ENCODE data around the gene RHEBL1.
A peak's percentile ranks its signal among the peaks of the same experiment; 100 is the strongest.

RHEBL1 gene

DNA sequence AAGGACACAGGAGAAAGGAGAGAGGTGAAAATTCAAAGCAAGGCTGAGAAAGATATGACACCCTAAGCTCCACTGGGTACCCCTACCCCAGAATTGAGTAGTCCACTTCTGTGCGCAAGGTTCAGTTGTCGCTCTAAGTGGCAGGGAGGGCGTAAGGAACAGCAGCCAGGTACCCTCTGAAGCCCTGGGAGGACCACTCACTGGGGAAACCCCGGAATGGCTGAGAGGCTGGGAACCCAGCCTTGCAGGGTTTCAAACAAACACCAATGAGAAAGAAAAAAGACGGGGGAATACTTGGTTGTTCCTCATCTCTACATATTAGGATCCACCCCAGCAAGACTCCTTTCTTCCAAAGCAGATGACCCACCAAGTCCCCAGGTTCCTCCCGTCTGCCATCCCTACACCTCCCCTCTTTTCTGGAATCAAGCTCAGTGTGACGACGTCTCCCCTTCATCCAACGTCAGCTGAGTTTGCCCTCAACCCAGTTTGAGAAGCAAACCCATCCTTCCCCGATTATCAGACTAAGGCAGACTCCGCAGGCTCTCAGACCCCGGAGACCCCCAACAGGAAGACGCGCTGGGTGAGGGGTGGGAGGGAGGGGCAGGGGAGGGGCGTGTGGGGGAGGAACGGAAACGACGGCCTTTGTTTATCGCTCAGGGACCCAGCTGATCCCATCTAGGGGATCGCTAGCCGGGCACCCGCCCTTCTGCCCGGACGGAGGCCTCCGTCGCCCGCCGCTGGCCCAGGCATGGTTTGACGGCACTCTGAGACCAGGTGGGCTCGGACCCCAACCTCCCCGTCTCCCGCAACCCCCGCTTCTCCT, 40.1 kb upstream of the RHEBL1 start:
- Histone ChIP-seq H3K23ac (ENCODE audit: low read length in 2 of 2) (peak overlapping the region in 1 of 2 experiments; percentile 99), H2BK15ac (ENCODE audit: low read depth, poor library complexity, severe bottlenecking) (no peak overlapping the region), H4K8ac (ENCODE audit: low read length) (peak overlapping the region; percentile 85), H3K4me3 (ENCODE audit: insufficient read depth in 1 of 2, low read depth in 1 of 2, low read length in 2 of 2) (peak overlapping the region; percentile 77 to 99), H2BK120ac (ENCODE audit: low read depth, low read length) (peak overlapping the region; percentile 64), H3K36me3 (ENCODE audit: control insufficient read depth in 1 of 2, insufficient read depth in 2 of 2, low read depth in 1 of 2, low read length in 2 of 2) (peaks cover 16 to 20% of the 10 kb centered on the region in 2 experiments), H3K4ac (ENCODE audit: low read depth in 1 of 2, low read length in 2 of 2) (peak overlapping the region; percentile 68 to 87), H3K9ac (ENCODE audit: low read length) (peak overlapping the region; percentile 95), H3K27me3 (ENCODE audit: control insufficient read depth in 1 of 2, insufficient read depth in 1 of 2, low read length in 2 of 2) (no peaks in the 10 kb centered on the region), H4K91ac (ENCODE audit: low read length) (peak overlapping the region; percentile 74), H2BK5ac (ENCODE audit: low read depth, low read length, poor library complexity, severe bottlenecking) (peak overlapping the region; percentile 47), H2BK12ac (ENCODE audit: low read length in 2 of 2) (peak overlapping the region in 1 of 2 experiments; percentile 61), H2AK5ac (ENCODE audit: low read length, severe bottlenecking) (no peak overlapping the region), H3K27ac (ENCODE audit: low read length, poor library complexity, severe bottlenecking) (peak overlapping the region; percentile 73), H3K18ac (ENCODE audit: low read depth in 1 of 2, low read length in 2 of 2) (peak overlapping the region; percentile 78 to 99), H2AFZ (ENCODE audit: low read depth, low read length) (peak overlapping the region; percentile 72), H3K4me1 (ENCODE audit: control insufficient read depth, insufficient read depth, low read depth, low read length) (peaks cover 16% of the 10 kb centered on the region), H3K14ac (ENCODE audit: low read length in 2 of 2) (peak overlapping the region in 1 of 2 experiments; percentile 98), H3K4me2 (ENCODE audit: low read length, poor library complexity, severe bottlenecking) (peak overlapping the region; percentile 77), H3K79me1 (replicated peaks; ENCODE audit: low read length, poor library complexity, severe bottlenecking) (peaks cover 29% of the 10 kb centered on the region), H3K9me3 (ENCODE audit: control insufficient read depth, low read length) (no peaks in the 10 kb centered on the region)
- WGBS, result 10% methylated on average over 30 of the region's 33 CpGs
- DNase-seq, result peak; percentile 48

DNA sequence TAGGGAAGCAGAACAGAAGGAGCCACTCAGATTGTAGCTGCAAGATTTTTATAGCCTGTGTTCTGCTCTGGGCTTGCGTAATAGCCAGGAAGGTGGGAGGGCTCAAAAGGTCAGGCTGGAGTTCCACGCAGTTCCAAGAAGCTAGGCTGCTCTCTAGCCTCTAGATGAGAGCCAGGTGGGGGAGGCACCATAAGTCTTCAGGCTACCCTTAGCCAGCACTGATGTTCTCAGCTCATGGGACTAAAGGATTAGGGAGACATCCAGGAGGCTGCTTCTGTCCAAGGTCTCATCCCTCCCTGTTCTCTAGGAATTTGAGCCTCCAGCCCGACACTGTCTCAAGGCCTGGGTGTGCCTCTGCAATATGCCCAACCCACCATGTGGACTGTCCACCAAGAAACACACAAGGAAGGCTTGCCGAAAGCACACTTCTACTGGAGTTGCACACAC, 39.2 kb upstream of the RHEBL1 start:
- Histone ChIP-seq H4K8ac (ENCODE audit: low read length) (no peak overlapping the region), H3K79me1 (replicated peaks; ENCODE audit: low read length, poor library complexity, severe bottlenecking) (peaks cover 36% of the 10 kb centered on the region), H3K27me3 (ENCODE audit: control insufficient read depth in 1 of 2, insufficient read depth in 1 of 2, low read length in 2 of 2) (no peaks in the 10 kb centered on the region), H2BK15ac (ENCODE audit: low read depth, poor library complexity, severe bottlenecking) (no peak overlapping the region), H2AFZ (ENCODE audit: low read depth, low read length) (no peak overlapping the region), H2BK5ac (ENCODE audit: low read depth, low read length, poor library complexity, severe bottlenecking) (no peak overlapping the region), H3K4me3 (ENCODE audit: insufficient read depth in 1 of 2, low read depth in 1 of 2, low read length in 2 of 2) (peak overlapping the region in 1 of 2 experiments; percentile 99), H3K9ac (ENCODE audit: low read length) (peak overlapping the region; percentile 95), H3K18ac (ENCODE audit: low read depth in 1 of 2, low read length in 2 of 2) (no peak overlapping the region), H2AK5ac (ENCODE audit: low read length, severe bottlenecking) (no peak overlapping the region), H3K4me2 (ENCODE audit: low read length, poor library complexity, severe bottlenecking) (no peak overlapping the region), H3K36me3 (ENCODE audit: control insufficient read depth in 1 of 2, insufficient read depth in 2 of 2, low read depth in 1 of 2, low read length in 2 of 2) (peaks cover 25 to 29% of the 10 kb centered on the region in 2 experiments), H2BK120ac (ENCODE audit: low read depth, low read length) (no peak overlapping the region), H3K4ac (ENCODE audit: low read depth in 1 of 2, low read length in 2 of 2) (no peak overlapping the region), H3K14ac (ENCODE audit: low read length in 2 of 2) (no peak overlapping the region), H3K9me3 (ENCODE audit: control insufficient read depth, low read length) (no peaks in the 10 kb centered on the region), H4K91ac (ENCODE audit: low read length) (no peak overlapping the region), H3K23ac (ENCODE audit: low read length in 2 of 2) (no peak overlapping the region), H3K4me1 (ENCODE audit: control insufficient read depth, insufficient read depth, low read depth, low read length) (peaks cover 16% of the 10 kb centered on the region), H3K27ac (ENCODE audit: low read length, poor library complexity, severe bottlenecking) (no peak overlapping the region), H2BK12ac (ENCODE audit: low read length in 2 of 2) (no peak overlapping the region)
- WGBS, result 42% methylated on average over 4 of the region's 4 CpGs
- peak; percentile 60 for DNase-seq

DNA sequence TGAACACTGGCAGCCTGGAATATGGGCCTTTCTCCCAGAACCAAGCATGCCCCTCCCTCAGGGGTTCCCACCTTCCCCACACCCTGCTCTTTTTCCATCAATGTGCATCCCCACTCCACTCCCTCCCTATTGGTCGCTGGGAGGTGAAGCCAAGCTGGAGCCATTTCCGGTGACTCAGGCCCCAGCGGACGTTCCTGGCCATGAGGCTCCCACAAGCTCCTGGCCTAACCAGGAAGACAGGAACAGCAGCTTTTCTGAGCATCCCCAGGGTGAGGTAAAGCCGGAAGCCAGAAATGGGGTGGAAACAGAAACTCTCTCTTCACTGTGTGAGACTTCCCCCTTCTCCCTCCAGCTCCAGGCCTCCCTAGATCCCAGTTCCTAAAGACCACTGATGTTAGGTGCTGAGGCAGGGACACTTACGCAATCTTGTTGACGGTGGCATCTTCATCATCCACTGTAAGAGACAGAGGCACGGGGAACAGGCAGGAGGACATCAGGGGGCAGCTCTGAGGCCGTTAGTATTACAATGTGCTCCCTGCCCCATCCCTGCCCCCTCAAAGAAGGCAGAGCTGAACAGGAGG, 35.8 kb upstream of the RHEBL1 start:
- WGBS, result 77% methylated on average over 9 of the region's 9 CpGs

DNA sequence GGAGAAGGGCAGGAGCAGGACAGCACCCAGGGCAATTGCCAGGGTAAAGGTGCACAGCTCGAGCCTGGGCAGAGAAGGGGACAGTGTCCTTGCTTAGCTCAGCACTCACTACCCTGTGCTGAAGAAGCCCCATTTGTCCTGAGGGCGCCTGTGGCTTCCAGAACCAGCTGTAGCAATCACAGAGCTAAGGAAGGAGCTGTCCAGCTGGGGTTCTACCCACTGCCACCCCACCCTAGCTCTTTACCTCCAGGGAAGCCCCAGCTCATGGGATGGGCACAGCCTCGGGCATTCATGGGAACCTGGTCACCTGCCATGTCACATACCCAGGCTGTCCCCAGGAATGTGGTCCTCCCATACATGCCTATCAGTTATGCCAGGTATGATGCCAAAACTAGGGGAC, 35.0 kb upstream of the RHEBL1 start:
- Histone ChIP-seq H4K91ac (ENCODE audit: low read length) (no peak overlapping the region), H2AFZ (ENCODE audit: low read depth, low read length) (no peak overlapping the region), H2BK120ac (ENCODE audit: low read depth, low read length) (no peak overlapping the region), H2BK5ac (ENCODE audit: low read depth, low read length, poor library complexity, severe bottlenecking) (no peak overlapping the region), H3K9me3 (ENCODE audit: control insufficient read depth, low read length) (no peaks in the 10 kb centered on the region), H3K27me3 (ENCODE audit: control insufficient read depth in 1 of 2, insufficient read depth in 1 of 2, low read length in 2 of 2) (no peaks in the 10 kb centered on the region), H3K4me3 (ENCODE audit: insufficient read depth in 1 of 2, low read depth in 1 of 2, low read length in 2 of 2) (no peak overlapping the region), H3K23ac (ENCODE audit: low read length in 2 of 2) (no peak overlapping the region), H3K18ac (ENCODE audit: low read depth in 1 of 2, low read length in 2 of 2) (no peak overlapping the region), H3K9ac (ENCODE audit: low read length) (no peak overlapping the region), H4K8ac (ENCODE audit: low read length) (no peak overlapping the region), H3K4me1 (ENCODE audit: control insufficient read depth, insufficient read depth, low read depth, low read length) (peaks cover 13% of the 10 kb centered on the region), H2BK15ac (ENCODE audit: low read depth, poor library complexity, severe bottlenecking) (no peak overlapping the region), H3K14ac (ENCODE audit: low read length in 2 of 2) (no peak overlapping the region), H3K36me3 (ENCODE audit: control insufficient read depth in 1 of 2, insufficient read depth in 2 of 2, low read depth in 1 of 2, low read length in 2 of 2) (peaks cover 65 to 67% of the 10 kb centered on the region in 2 experiments), H3K4me2 (ENCODE audit: low read length, poor library complexity, severe bottlenecking) (no peak overlapping the region), H3K27ac (ENCODE audit: low read length, poor library complexity, severe bottlenecking) (no peak overlapping the region), H3K4ac (ENCODE audit: low read depth in 1 of 2, low read length in 2 of 2) (no peak overlapping the region), H2AK5ac (ENCODE audit: low read length, severe bottlenecking) (no peak overlapping the region), H3K79me1 (replicated peaks; ENCODE audit: low read length, poor library complexity, severe bottlenecking) (peaks cover 55% of the 10 kb centered on the region), H2BK12ac (ENCODE audit: low read length in 2 of 2) (no peak overlapping the region)
- 61% methylated on average over 3 of the region's 3 CpGs for WGBS
- DNase-seq, result no peak

More for the DNA sequence above, 35.8 kb upstream of the RHEBL1 start:
- DNase-seq, result no peak
- H2AK5ac ChIP-seq (ENCODE audit: low read length, severe bottlenecking), result no peak overlapping the region
- H3K4me3 ChIP-seq (ENCODE audit: insufficient read depth in 1 of 2, low read depth in 1 of 2, low read length in 2 of 2), result peak overlapping the region in 1 of 2 experiments; percentile 35
- H3K36me3 ChIP-seq (ENCODE audit: control insufficient read depth in 1 of 2, insufficient read depth in 2 of 2, low read depth in 1 of 2, low read length in 2 of 2), result peaks cover 59 to 60% of the 10 kb centered on the region in 2 experiments
- H2BK15ac ChIP-seq (ENCODE audit: low read depth, poor library complexity, severe bottlenecking), result no peak overlapping the region
- peaks cover 55% of the 10 kb centered on the region for H3K79me1 ChIP-seq (replicated peaks; ENCODE audit: low read length, poor library complexity, severe bottlenecking)
- H3K18ac ChIP-seq (ENCODE audit: low read depth in 1 of 2, low read length in 2 of 2), result no peak overlapping the region
- no peak overlapping the region for H3K4me2 ChIP-seq (ENCODE audit: low read length, poor library complexity, severe bottlenecking)
- no peak overlapping the region for H3K14ac ChIP-seq (ENCODE audit: low read length in 2 of 2)
- H3K4ac ChIP-seq (ENCODE audit: low read depth in 1 of 2, low read length in 2 of 2), result no peak overlapping the region
- no peak overlapping the region for H4K91ac ChIP-seq (ENCODE audit: low read length)
- no peak overlapping the region for H2BK120ac ChIP-seq (ENCODE audit: low read depth, low read length)
- no peaks in the 10 kb centered on the region for H3K27me3 ChIP-seq (ENCODE audit: control insufficient read depth in 1 of 2, insufficient read depth in 1 of 2, low read length in 2 of 2)
- peak overlapping the region; percentile 64 for H3K9ac ChIP-seq (ENCODE audit: low read length)
- H3K9me3 ChIP-seq (ENCODE audit: control insufficient read depth, low read length), result no peaks in the 10 kb centered on the region
- H3K23ac ChIP-seq (ENCODE audit: low read length in 2 of 2), result no peak overlapping the region
- no peak overlapping the region for H3K27ac ChIP-seq (ENCODE audit: low read length, poor library complexity, severe bottlenecking)
- no peak overlapping the region for H2AFZ ChIP-seq (ENCODE audit: low read depth, low read length)
- no peak overlapping the region for H4K8ac ChIP-seq (ENCODE audit: low read length)
- no peak overlapping the region for H2BK5ac ChIP-seq (ENCODE audit: low read depth, low read length, poor library complexity, severe bottlenecking)
- peak overlapping the region in 1 of 2 experiments; percentile 26 for H2BK12ac ChIP-seq (ENCODE audit: low read length in 2 of 2)
- peaks cover 13% of the 10 kb centered on the region for H3K4me1 ChIP-seq (ENCODE audit: control insufficient read depth, insufficient read depth, low read depth, low read length)

All from mesenchymal stem cell (in vitro differentiated cells and primary cell).